HCT116 (cell line): ENCODE data around the gene NRIP3. TPM values are rescaled to one million over a fixed set of nuclear protein-coding genes. Genes with fewer than 3 reads are reported as not detected.

ENCODE experiments used
- ATAC-seq: fragments of 200-7000 bp; cut with Tn5 transposase; 2 replicates; pipeline ENCODE4 v1.9.1; 2020; ENCODE audit warnings: mild to moderate bottlenecking, moderate library complexity
- BruUV-seq: library from RNA; stranded (reverse); fragments of 400-500 nt; replicated peaks from 2 replicates; lab custom pipeline; 2021; lab: Mats Ljungman, UMichigan
- CTCF ChIA-PET: fragments of 300-600 bp; sonication (Branson Sonifier 250); formaldehyde crosslinking; loops from one replicate; lab custom pipeline; 2021; ENCODE audit warnings: antibody characterized with exemption; lab: Charles Lee
- POLR2A ChIA-PET: fragments of 300-600, 350-600 bp; sonication (Branson Sonifier 250); formaldehyde crosslinking; loops from one replicate; lab custom pipeline; 2021; ENCODE audit warnings: antibody characterized with exemption; lab: Charles Lee
- RAD21 ChIA-PET, 2 experiments: fragments of 300-600 bp; sonication (Branson Sonifier 250); formaldehyde crosslinking; loops; one replicate each; lab custom pipeline; 2023; ENCODE audit warnings: low total read pairs in 2 of 2; ENCODE audit not compliant: uncharacterized antibody in 2 of 2, unreplicated experiment in 2 of 2, low non-redundant PET in 1 of 2; lab: Charles Lee
- DNase-seq: peaks from one replicate; pipeline ENCODE4 v3.0.0-alpha.2; 2010; ENCODE audit warnings: low read depth, low spot score
- H2AFZ ChIP-seq: fragments of 200-600 bp; shearing (Covaris generic), sonication (generic); 2 replicates; pipeline ENCODE4 v1.6.1; 2017; ENCODE audit warnings: low read depth, mixed run types, mixed read lengths, antibody characterized with exemption, low read length; ENCODE audit not compliant: poor library complexity, severe bottlenecking
- H3K27ac ChIP-seq: 2 replicates; pipeline ENCODE4 v1.5.1; 2012; ENCODE audit warnings: low read depth, low read length
- H3K27me3 ChIP-seq: fragments of 200-600 bp; sonication (generic); 2 replicates; pipeline ENCODE4 v1.6.1; 2016; ENCODE audit warnings: mixed run types, low read length, mixed read lengths; ENCODE audit not compliant: insufficient read depth
- H3K36me3 ChIP-seq, 2 experiments: fragments of 200-500 bp in 1 of 2; fragments of 200-600 bp in 1 of 2; sonication (Bioruptor generic) in 1 of 2; sonication (generic) in 1 of 2; 2 replicates each; pipeline versions ENCODE4 v1.5.1 to v1.6.1; 2014 to 2016; ENCODE audit warnings: low read length in 2 of 2, inconsistent platforms in 1 of 2, mixed read lengths in 1 of 2, mixed run types in 1 of 2; ENCODE audit not compliant: insufficient read depth in 2 of 2, control insufficient read depth in 1 of 2
- H3K4me1 ChIP-seq, 2 experiments: fragments of 200-600 bp in 1 of 2; sonication (generic) in 1 of 2; 2 replicates each; pipeline versions ENCODE4 v1.5.1 to v1.6.1; 2012 to 2017; ENCODE audit warnings: low read length in 2 of 2, inconsistent platforms in 1 of 2, mild to moderate bottlenecking in 1 of 2, mixed read lengths in 1 of 2, mixed run types in 1 of 2, moderate library complexity in 1 of 2; ENCODE audit not compliant: insufficient read depth in 2 of 2, control insufficient read depth in 1 of 2
- H3K4me2 ChIP-seq: fragments of 200-600 bp; sonication (generic); 2 replicates; pipeline ENCODE4 v1.6.1; 2017; ENCODE audit warnings: mixed run types, low read length, mixed read lengths
- H3K4me3 ChIP-seq, 2 experiments: fragments of 200-600 bp in 1 of 2; sonication (generic) in 1 of 2; replicated peaks in 1 of 2; 2 replicates each; pipeline ENCODE4 v1.5.1; 2011 to 2016; ENCODE audit warnings: low read length in 2 of 2, control low read depth in 1 of 2, low read depth in 1 of 2, mild to moderate bottlenecking in 1 of 2, mixed read lengths in 1 of 2, mixed run types in 1 of 2
- H3K79me2 ChIP-seq: fragments of 200-600 bp; sonication (generic); 2 replicates; pipeline ENCODE4 v1.6.1; 2017; ENCODE audit warnings: mild to moderate bottlenecking, mixed run types, low read length, moderate library complexity, mixed read lengths; ENCODE audit not compliant: insufficient read depth
- H3K9ac ChIP-seq: fragments of 200-600 bp; sonication (generic); 2 replicates; pipeline ENCODE4 v1.6.1; 2016; ENCODE audit warnings: low read length, mixed read lengths
- H3K9me2 ChIP-seq: fragments of 200-600 bp; sonication (generic), shearing (Covaris generic); 2 replicates; pipeline ENCODE4 v1.6.1; 2017; ENCODE audit warnings: mixed run types, mild to moderate bottlenecking, moderate library complexity; ENCODE audit not compliant: insufficient read depth
- H3K9me3 ChIP-seq, 2 experiments: fragments of 200-500 bp in 1 of 2; fragments of 200-600 bp in 1 of 2; sonication (Bioruptor generic) in 1 of 2; sonication (generic) in 1 of 2; 2 replicates each; pipeline ENCODE4 v1.6.1; 2014 to 2017; ENCODE audit warnings: low read length in 2 of 2, mixed read lengths in 2 of 2, inconsistent platforms in 1 of 2, low read depth in 1 of 2, mild to moderate bottlenecking in 1 of 2, mixed run types in 1 of 2, moderate library complexity in 1 of 2; ENCODE audit not compliant: control insufficient read depth in 1 of 2, insufficient read depth in 1 of 2
- H4K20me1 ChIP-seq: fragments of 200-600 bp; sonication (generic), shearing (Covaris generic); 2 replicates; pipeline ENCODE4 v1.6.1; 2017; ENCODE audit warnings: mixed run types, mild to moderate bottlenecking, moderate library complexity; ENCODE audit not compliant: insufficient read depth
- RAD21 ChIP-seq: IDR thresholded peaks from 2 replicates; pipeline ENCODE4 v1.6.1; 2012; ENCODE audit warnings: low read depth, mild to moderate bottlenecking
- YY1 ChIP-seq: IDR thresholded peaks from 2 replicates; pipeline ENCODE4 v1.6.1; 2011; ENCODE audit warnings: low read length, low read depth, moderate library complexity, mild to moderate bottlenecking; ENCODE audit not compliant: insufficient replicate concordance; ENCODE audit errors: extremely low read depth
- intact Hi-C: fragments of 100-400 bp; cut with micrococcal nuclease; formaldehyde crosslinking; loops from 2 replicates; pipeline ENCODE4 v1.10.0; 2022
- total RNA-seq: library from RNA; stranded (reverse); gene quantifications from one replicate; pipeline ENCODE4 v1.2.1, GENCODE V29; 2021; ENCODE audit not compliant: unreplicated experiment
- TF ChIP-seq, protein P1 (sequence below), 3 experiments: fragments of 200-600 bp in 1 of 3; sonication (generic) in 1 of 3; IDR thresholded peaks in 2 of 3; conservative IDR thresholded peaks in 1 of 3; 2 replicates each; pipeline ENCODE4 v1.5.1; 2012 to 2017; ENCODE audit warnings: low read depth in 2 of 3, low read length in 2 of 3, antibody characterized with exemption in 1 of 3, borderline replicate concordance in 1 of 3, control low read depth in 1 of 3, mild to moderate bottlenecking in 1 of 3, mixed read lengths in 1 of 3, mixed run types in 1 of 3, moderate library complexity in 1 of 3; ENCODE audit not compliant: insufficient read depth in 1 of 3
- TF ChIP-seq, protein P2 (sequence below): IDR thresholded peaks from 2 replicates; pipeline ENCODE4 v1.6.1; 2012

Gene NRIP3
- total RNA-seq, 1 experiment from 2014 or later, result 0.15 TPM

GRCh38 chr11:9015677-9016076 lies 11.9 kb upstream of the NRIP3 start:
- intact Hi-C loops, result loop anchor here (1.0 kb wide), 2 partner anchors 122 to 491 kb away; no protein-coding TSS in a partner anchor
- peak; percentile 98 for ATAC-seq

More at GRCh38 chr11:9015677-9016076, 11.9 kb upstream of the NRIP3 start:
- no peak overlapping the region for H3K4me3 ChIP-seq
- CTCF ChIA-PET, result interaction anchor here (0.6 to 2.8 kb wide), 23 partner anchors 9 to 732 kb away, joined by 3 to 46 read pairs (median 3); no protein-coding TSS in a partner anchor
- TF ChIP-seq, protein P1, sequence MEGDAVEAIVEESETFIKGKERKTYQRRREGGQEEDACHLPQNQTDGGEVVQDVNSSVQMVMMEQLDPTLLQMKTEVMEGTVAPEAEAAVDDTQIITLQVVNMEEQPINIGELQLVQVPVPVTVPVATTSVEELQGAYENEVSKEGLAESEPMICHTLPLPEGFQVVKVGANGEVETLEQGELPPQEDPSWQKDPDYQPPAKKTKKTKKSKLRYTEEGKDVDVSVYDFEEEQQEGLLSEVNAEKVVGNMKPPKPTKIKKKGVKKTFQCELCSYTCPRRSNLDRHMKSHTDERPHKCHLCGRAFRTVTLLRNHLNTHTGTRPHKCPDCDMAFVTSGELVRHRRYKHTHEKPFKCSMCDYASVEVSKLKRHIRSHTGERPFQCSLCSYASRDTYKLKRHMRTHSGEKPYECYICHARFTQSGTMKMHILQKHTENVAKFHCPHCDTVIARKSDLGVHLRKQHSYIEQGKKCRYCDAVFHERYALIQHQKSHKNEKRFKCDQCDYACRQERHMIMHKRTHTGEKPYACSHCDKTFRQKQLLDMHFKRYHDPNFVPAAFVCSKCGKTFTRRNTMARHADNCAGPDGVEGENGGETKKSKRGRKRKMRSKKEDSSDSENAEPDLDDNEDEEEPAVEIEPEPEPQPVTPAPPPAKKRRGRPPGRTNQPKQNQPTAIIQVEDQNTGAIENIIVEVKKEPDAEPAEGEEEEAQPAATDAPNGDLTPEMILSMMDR (IDR thresholded peaks at IDR 0.05 in 2 of 3, conservative IDR thresholded peaks at IDR 0.05 in 1 of 3; ENCODE audit: borderline replicate concordance in 1 of 3, insufficient read depth in 1 of 3, low read depth in 2 of 3, low read length in 2 of 3), result peak; percentile 81 to 85 (median 82)
- TF ChIP-seq RAD21 (peak; percentile 76), YY1 (peak; percentile 55)
- TF ChIP-seq, protein P2, sequence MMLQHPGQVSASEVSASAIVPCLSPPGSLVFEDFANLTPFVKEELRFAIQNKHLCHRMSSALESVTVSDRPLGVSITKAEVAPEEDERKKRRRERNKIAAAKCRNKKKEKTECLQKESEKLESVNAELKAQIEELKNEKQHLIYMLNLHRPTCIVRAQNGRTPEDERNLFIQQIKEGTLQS, result no peak
- BruUV-seq, result no TSS peak
- peak; percentile 75 for DNase-seq
- no peaks in the 10 kb centered on the region for H3K27me3 ChIP-seq
- no peak overlapping the region for H3K9ac ChIP-seq
- H3K36me3 ChIP-seq, result no peaks in the 10 kb centered on the region
- no peak overlapping the region for H3K27ac ChIP-seq
- no peaks in the 10 kb centered on the region for H4K20me1 ChIP-seq
- POLR2A ChIA-PET, result no interaction called here
- RAD21 ChIA-PET, result interaction anchor here (0.8 to 2.6 kb wide), 6 partner anchors 80 to 569 kb away, joined by 3 to 20 read pairs (median 5); no protein-coding TSS in a partner anchor
- H3K9me3 ChIP-seq, result no peaks in the 10 kb centered on the region
- H3K9me2 ChIP-seq, result no peaks in the 10 kb centered on the region
- H2AFZ ChIP-seq, result peak overlapping the region; percentile 77
- no peak overlapping the region for H3K4me2 ChIP-seq
- H3K79me2 ChIP-seq, result no peaks in the 10 kb centered on the region
- H3K4me1 ChIP-seq, result 0 out of 4 replicates have a peak, but pooled peaks cover 0 to 2% of the 10 kb centered on the region in 2 experiments
